Measurements from ENCODE around the gene L2HGDH. TPM values are rescaled to one million over a fixed set of nuclear protein-coding genes. Genes with fewer than 3 reads are reported as not detected.

Gene L2HGDH
- total and polyA plus RNA-seq, 2 of the 4 experiments (the other 2 are of a cell fraction) = 3.1 to 3.8 TPM

DNA sequence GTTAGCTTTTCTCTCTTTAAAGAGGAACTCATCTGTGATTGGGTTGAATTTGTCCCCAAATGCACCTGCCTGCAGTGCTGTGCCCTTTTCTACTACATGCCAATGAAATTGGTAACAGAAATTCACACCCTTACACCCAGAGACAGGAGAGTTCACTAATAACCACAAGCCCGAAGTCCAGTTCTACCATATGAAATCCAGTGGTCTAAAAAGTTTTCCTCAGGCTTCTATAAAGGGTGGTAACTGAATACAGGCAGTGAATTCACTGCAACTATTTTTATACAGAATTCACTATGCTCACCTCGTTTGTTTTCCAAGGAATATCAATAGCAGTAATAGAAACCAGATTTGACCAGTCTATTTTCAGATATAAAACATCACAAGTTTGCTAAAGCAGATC is 49.2 kb downstream of the L2HGDH start:
- dilution Hi-C loops (cut with HindIII; ENCODE audit: low sequenced_read_pairs, unreplicated experiment) = no loop called here
- POLR2A ChIA-PET (ENCODE audit: unreplicated experiment) = no interaction called here
- no peak overlapping the region for H2BK20ac ChIP-seq (ENCODE audit: low read depth, low read length)

More for the DNA sequence above, 49.2 kb downstream of the L2HGDH start:
- no peak overlapping the region for H2BK120ac ChIP-seq (ENCODE audit: low read depth, low read length)
- CTCF ChIA-PET = interaction anchor here (1.3 kb wide), 1 partner anchor 410 kb away, joined by 3 read pairs; the partner anchor contains the start of gene NEMF
- H4K8ac ChIP-seq (ENCODE audit: low read depth in 2 of 2, low read length in 2 of 2) = no peak overlapping the region
- no peak overlapping the region for H2AK5ac ChIP-seq (ENCODE audit: low read depth, low read length)
- H3K27ac ChIP-seq (ENCODE audit: insufficient read depth, low read length) = no peak overlapping the region
- H2BK5ac ChIP-seq (ENCODE audit: low read depth, low read length, poor library complexity, severe bottlenecking) = no peak overlapping the region
- no peaks in the 10 kb centered on the region for H4K20me1 ChIP-seq (ENCODE audit: insufficient read depth, low read length)
- H3K4me1 ChIP-seq (ENCODE audit: control insufficient read depth, insufficient read depth, low read length) = no peaks in the 10 kb centered on the region
- no peak overlapping the region for H3K14ac ChIP-seq (replicated peaks; ENCODE audit: low read depth, low read length)
- no peak overlapping the region for H3K18ac ChIP-seq (ENCODE audit: low read depth, low read length)
- in situ Hi-C loops (cut with MboI; ENCODE audit: low sequenced_read_pairs) = no loop called here
- no peak for DNase-seq
- no peak overlapping the region for H4K5ac ChIP-seq (ENCODE audit: low read depth, low read length)
- no peaks in the 10 kb centered on the region for H3K9me1 ChIP-seq (ENCODE audit: insufficient read depth, low read length)
- H2AK9ac ChIP-seq (replicated peaks; ENCODE audit: low read depth, low read length, poor library complexity) = no peak overlapping the region
- intact Hi-C loops (cut with micrococcal nuclease) = loop anchor here (5.0 kb wide), 1 partner anchor 34 kb away; no protein-coding TSS in a partner anchor
- TF ChIP-seq CEBPB (IDR thresholded peaks at IDR 0.05; ENCODE audit: low read depth, low read length) = no peak
- no peak for TF ChIP-seq BHLHE40 (IDR thresholded peaks at IDR 0.05; ENCODE audit: low read depth, low read length)
- TF ChIP-seq, protein P1, sequence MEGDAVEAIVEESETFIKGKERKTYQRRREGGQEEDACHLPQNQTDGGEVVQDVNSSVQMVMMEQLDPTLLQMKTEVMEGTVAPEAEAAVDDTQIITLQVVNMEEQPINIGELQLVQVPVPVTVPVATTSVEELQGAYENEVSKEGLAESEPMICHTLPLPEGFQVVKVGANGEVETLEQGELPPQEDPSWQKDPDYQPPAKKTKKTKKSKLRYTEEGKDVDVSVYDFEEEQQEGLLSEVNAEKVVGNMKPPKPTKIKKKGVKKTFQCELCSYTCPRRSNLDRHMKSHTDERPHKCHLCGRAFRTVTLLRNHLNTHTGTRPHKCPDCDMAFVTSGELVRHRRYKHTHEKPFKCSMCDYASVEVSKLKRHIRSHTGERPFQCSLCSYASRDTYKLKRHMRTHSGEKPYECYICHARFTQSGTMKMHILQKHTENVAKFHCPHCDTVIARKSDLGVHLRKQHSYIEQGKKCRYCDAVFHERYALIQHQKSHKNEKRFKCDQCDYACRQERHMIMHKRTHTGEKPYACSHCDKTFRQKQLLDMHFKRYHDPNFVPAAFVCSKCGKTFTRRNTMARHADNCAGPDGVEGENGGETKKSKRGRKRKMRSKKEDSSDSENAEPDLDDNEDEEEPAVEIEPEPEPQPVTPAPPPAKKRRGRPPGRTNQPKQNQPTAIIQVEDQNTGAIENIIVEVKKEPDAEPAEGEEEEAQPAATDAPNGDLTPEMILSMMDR (conservative IDR thresholded peaks at IDR 0.05; ENCODE audit: low read depth, low read length) = no peak
- no peaks in the 10 kb centered on the region for H3K27me3 ChIP-seq (ENCODE audit: control insufficient read depth, insufficient read depth, low read length)
- no peak overlapping the region for H2AFZ ChIP-seq (replicated peaks; ENCODE audit: low read length, poor library complexity)
- ATAC-seq (ENCODE audit: low read depth) = no peak
- no peaks in the 10 kb centered on the region for H3K9me3 ChIP-seq (ENCODE audit: control insufficient read depth, insufficient read depth, low read length)
- H3K4me2 ChIP-seq (ENCODE audit: low read depth, low read length) = no peak overlapping the region
- no peak overlapping the region for H3K23ac ChIP-seq (ENCODE audit: low read depth, low read length)
- WGBS, 2 experiments (ENCODE audit: extremely low coverage in 2 of 2, insufficient read length in 1 of 2) = no CpG with 5 or more reads among the region's 2 CpGs
- no peak overlapping the region for H3K56ac ChIP-seq (ENCODE audit: extremely low read depth, insufficient read depth, low read length)
- H3K4me3 ChIP-seq (ENCODE audit: insufficient read depth, low read depth, low read length) = no peak overlapping the region
- no peaks in the 10 kb centered on the region for H3K79me1 ChIP-seq (ENCODE audit: low read depth in 1 of 2, low read length in 2 of 2)
- H2BK15ac ChIP-seq (ENCODE audit: low read depth, low read length) = no peak overlapping the region
- no peak overlapping the region for H3K9ac ChIP-seq (ENCODE audit: low read depth, low read length)
- H3K4ac ChIP-seq (ENCODE audit: low read depth, low read length) = no peak overlapping the region
- no peaks in the 10 kb centered on the region for H3K36me3 ChIP-seq (ENCODE audit: control insufficient read depth, insufficient read depth, low read length)
- no TSS peak for BruUV-seq (replicated peaks)
- H4K91ac ChIP-seq (ENCODE audit: insufficient read depth, low read depth, low read length) = no peak overlapping the region

Measured in IMR-90 (cell line).